ENCODE results near the gene SLC14A1. TPM values are rescaled to one million over a fixed set of nuclear protein-coding genes. Genes with fewer than 3 reads are reported as not detected.
A peak's percentile ranks its signal among the peaks of the same experiment; 100 is the strongest.

SLC14A1 gene
- total and polyA plus RNA-seq, 2 experiments from 2014 or later: not detected

- TF ChIP-seq, protein P1, sequence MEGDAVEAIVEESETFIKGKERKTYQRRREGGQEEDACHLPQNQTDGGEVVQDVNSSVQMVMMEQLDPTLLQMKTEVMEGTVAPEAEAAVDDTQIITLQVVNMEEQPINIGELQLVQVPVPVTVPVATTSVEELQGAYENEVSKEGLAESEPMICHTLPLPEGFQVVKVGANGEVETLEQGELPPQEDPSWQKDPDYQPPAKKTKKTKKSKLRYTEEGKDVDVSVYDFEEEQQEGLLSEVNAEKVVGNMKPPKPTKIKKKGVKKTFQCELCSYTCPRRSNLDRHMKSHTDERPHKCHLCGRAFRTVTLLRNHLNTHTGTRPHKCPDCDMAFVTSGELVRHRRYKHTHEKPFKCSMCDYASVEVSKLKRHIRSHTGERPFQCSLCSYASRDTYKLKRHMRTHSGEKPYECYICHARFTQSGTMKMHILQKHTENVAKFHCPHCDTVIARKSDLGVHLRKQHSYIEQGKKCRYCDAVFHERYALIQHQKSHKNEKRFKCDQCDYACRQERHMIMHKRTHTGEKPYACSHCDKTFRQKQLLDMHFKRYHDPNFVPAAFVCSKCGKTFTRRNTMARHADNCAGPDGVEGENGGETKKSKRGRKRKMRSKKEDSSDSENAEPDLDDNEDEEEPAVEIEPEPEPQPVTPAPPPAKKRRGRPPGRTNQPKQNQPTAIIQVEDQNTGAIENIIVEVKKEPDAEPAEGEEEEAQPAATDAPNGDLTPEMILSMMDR (IDR thresholded peaks at IDR 0.05; ENCODE audit: low read depth, low read length): no peak
- H3K4me1 ChIP-seq (ENCODE audit: low read depth): peaks cover 5% of the 10 kb centered on the region
- H3K4me3 ChIP-seq: peak overlapping the region; percentile 5
- DNase-seq (ENCODE audit: low read depth in 1 of 2, low spot score in 1 of 2): no peak
- H3K27ac ChIP-seq: no peak overlapping the region
- no peaks in the 10 kb centered on the region for H3K9me3 ChIP-seq (ENCODE audit: low read depth)
- no peaks in the 10 kb centered on the region for H3K36me3 ChIP-seq
- H3K27me3 ChIP-seq: no peaks in the 10 kb centered on the region
Observed at GRCh38 chr18:45775743-45776142, 51.8 kb downstream of the SLC14A1 start.

- Histone ChIP-seq H3K36me3 (no peaks in the 10 kb centered on the region), H3K27ac (no peak overlapping the region), H3K27me3 (no peaks in the 10 kb centered on the region), H3K9me3 (ENCODE audit: low read depth) (no peaks in the 10 kb centered on the region), H3K4me1 (ENCODE audit: low read depth) (no peaks in the 10 kb centered on the region), H3K4me3 (no peak overlapping the region)
- TF ChIP-seq, protein P1 (IDR thresholded peaks at IDR 0.05; ENCODE audit: low read depth, low read length): no peak
- peak in 1 of 2 donors; percentile 72 for DNase-seq (ENCODE audit: low read depth in 1 of 2, low spot score in 1 of 2)
Observed at GRCh38 chr18:45777393-45777792, 53.4 kb downstream of the SLC14A1 start.

DNA sequence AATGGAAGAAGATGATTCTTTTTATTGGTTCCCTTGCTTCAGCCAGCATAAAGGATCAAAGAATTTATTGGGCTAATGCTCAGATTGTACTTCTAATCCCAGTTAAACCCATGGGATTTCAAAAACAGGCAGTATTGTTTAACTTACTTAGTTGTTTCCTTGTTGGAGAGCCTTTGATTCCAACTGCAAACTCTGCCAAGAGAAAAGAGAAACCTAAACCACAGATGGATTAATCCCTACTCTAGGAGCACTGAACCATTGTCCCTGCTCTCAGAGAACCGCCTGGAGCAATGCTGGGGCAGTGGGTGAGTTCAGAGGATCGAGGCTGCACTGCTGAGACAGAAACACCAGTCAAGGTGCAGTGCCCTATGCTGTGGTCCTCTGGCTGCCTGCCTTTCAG, 56.6 kb downstream of the SLC14A1 start:
- Histone ChIP-seq H3K4me3 (no peak overlapping the region), H3K27ac (no peak overlapping the region), H3K4me1 (ENCODE audit: low read depth) (no peaks in the 10 kb centered on the region), H3K36me3 (no peaks in the 10 kb centered on the region), H3K9me3 (ENCODE audit: low read depth) (no peaks in the 10 kb centered on the region), H3K27me3 (no peaks in the 10 kb centered on the region)
- TF ChIP-seq, protein P1 (IDR thresholded peaks at IDR 0.05; ENCODE audit: low read depth, low read length): no peak
- DNase-seq (ENCODE audit: low read depth in 1 of 2, low spot score in 1 of 2): no peak

DNA sequence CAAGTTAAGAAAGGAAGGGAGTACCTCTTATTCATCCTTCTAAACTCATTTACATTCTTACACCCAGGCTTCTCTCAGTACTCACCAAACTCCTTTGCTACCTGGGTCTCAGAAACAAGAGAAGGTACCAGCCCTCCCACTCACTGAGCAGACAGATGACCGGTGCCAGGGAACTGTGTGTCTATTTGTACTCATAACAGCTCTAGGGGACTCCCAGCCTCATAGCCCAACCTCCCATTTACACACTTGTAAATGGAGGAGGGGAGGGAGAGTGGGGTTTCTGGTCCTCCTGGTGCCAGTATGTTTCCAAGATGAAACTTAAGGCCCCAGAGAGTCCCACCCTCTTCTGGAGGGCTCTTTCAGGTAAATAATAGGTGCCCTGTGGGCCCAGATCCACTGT, 58.7 kb downstream of the SLC14A1 start:
- DNase-seq (ENCODE audit: low read depth in 1 of 2, low spot score in 1 of 2): no peak
- no peak overlapping the region for H3K27ac ChIP-seq
- TF ChIP-seq, protein P1 (IDR thresholded peaks at IDR 0.05; ENCODE audit: low read depth, low read length): no peak
- no peaks in the 10 kb centered on the region for H3K9me3 ChIP-seq (ENCODE audit: low read depth)
- H3K36me3 ChIP-seq: no peaks in the 10 kb centered on the region
- H3K4me1 ChIP-seq (ENCODE audit: low read depth): no peaks in the 10 kb centered on the region
- no peak overlapping the region for H3K4me3 ChIP-seq
- H3K27me3 ChIP-seq: no peaks in the 10 kb centered on the region

- Histone ChIP-seq H3K9me3 (ENCODE audit: low read depth) (no peaks in the 10 kb centered on the region), H3K27me3 (no peaks in the 10 kb centered on the region), H3K36me3 (no peaks in the 10 kb centered on the region), H3K27ac (no peak overlapping the region), H3K4me3 (no peak overlapping the region), H3K4me1 (ENCODE audit: low read depth) (no peaks in the 10 kb centered on the region)
- TF ChIP-seq, protein P1 (IDR thresholded peaks at IDR 0.05; ENCODE audit: low read depth, low read length): no peak
- DNase-seq (ENCODE audit: low read depth in 1 of 2, low spot score in 1 of 2): peak in 1 of 2 donors; percentile 45
Observed at GRCh38 chr18:45783097-45784075, 59.4 kb downstream of the SLC14A1 start.

All from cardiac muscle cell (in vitro differentiated cells and primary cell).